GM19025 (cell line): Measurements from ENCODE around the gene HSPA2.
"Not testable (repeated sequence)": the region's sequence is repeated elsewhere in the genome, so short reads cannot be mapped to it uniquely, and the experiment has no call there.

Experiments used
- ATAC-seq: cut with Tn5 transposase; IDR thresholded peaks from one replicate; pipeline ENCODE4 v1.9.1; 2021; ENCODE audit warnings: mild to moderate bottlenecking, low read depth, moderate library complexity; ENCODE audit not compliant: unreplicated experiment

HSPA2 gene

GRCh38 chr14:64554556-64554955 lies 14.0 kb downstream of the HSPA2 start:
- no peak for ATAC-seq

DNA sequence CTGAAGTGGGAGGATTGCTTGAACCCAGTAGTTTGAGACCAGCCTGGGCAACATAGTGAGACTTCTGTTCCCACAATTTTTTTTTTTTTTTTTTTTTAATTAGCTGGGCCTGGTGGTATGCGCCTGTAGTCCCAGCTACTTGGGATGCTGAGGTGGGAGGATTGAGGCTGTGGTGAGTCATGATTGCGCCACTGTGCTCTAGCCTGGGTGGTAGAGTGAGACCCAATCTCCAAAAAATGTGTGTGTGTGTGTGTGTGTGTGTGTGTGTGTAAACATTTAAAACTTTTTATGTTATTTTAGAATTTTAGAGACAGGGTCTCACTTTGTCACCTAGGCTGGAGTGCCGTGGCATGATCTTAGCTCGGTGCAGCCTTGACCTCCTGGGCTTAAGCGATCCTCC lies 16.0 kb downstream of the HSPA2 start:
- no peak for ATAC-seq

DNA sequence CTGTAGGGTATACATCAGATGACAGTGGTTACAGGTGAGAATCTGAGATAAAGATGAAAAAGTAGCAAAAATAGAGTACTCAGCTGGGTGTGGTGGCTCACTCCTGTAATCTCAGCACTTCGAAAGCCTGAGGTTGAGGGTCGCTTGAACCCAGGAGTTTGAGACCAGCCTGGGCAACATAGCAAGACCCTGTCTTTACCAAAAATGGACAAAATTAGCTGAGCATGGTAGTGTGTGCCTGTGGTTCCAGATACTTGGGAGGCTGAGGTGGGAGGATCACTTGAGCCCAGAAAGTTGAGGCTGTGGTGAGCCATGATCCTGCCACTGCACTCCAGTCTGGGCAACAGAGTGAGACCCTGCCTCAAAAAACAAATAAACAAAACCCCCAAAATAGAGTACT lies 17.7 kb downstream of the HSPA2 start:
- not testable (repeated sequence) for ATAC-seq

DNA sequence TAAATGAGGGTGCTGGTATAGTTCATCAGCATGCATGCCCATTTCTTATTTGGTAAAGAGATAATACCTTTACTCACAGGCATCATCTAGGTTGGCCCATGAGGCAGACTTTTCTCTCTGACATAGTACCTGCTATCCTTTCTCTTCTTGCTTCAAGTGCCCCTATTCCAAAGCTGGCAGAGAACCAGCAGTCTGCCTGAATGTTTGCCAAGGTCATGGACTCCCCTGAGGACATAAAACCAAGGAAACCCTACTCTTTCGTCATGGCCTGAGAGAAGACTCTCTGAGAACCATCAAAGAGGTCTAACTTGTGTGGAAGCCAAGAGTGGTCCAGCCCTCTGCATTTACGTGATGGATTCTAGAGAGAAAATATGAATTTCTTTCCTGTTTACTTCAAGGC lies 21.1 kb downstream of the HSPA2 start:
- no peak for ATAC-seq

GRCh38 chr14:64562436-64562835 lies 21.9 kb downstream of the HSPA2 start:
- ATAC-seq: no peak

DNA sequence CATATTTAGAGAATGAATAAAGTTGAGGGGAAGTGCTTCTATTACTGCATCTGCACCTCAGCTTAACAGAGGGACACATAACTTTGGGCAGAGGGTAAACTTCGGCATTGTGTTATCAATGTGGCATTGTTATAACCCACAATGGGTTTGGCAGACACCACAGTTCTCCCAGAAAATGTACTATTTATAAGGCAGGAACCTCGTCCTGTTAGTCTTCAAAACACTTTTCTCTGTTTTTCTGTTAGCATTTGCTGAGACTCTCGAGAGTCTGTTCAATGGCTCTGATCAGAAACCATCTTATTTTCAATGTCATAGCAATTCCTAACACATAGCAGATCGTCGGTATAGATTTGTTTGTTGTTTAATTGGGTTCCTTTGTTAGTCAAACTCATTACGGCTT lies 23.2 kb downstream of the HSPA2 start:
- no peak for ATAC-seq

- no peak for ATAC-seq
Observed at GRCh38 chr14:64566651-64567122, 26.1 kb downstream of the HSPA2 start.

- ATAC-seq: no peak
Observed at GRCh38 chr14:64569138-64569631, 28.6 kb downstream of the HSPA2 start.

GRCh38 chr14:64569646-64570045 lies 29.1 kb downstream of the HSPA2 start:
- not testable (repeated sequence) for ATAC-seq

DNA sequence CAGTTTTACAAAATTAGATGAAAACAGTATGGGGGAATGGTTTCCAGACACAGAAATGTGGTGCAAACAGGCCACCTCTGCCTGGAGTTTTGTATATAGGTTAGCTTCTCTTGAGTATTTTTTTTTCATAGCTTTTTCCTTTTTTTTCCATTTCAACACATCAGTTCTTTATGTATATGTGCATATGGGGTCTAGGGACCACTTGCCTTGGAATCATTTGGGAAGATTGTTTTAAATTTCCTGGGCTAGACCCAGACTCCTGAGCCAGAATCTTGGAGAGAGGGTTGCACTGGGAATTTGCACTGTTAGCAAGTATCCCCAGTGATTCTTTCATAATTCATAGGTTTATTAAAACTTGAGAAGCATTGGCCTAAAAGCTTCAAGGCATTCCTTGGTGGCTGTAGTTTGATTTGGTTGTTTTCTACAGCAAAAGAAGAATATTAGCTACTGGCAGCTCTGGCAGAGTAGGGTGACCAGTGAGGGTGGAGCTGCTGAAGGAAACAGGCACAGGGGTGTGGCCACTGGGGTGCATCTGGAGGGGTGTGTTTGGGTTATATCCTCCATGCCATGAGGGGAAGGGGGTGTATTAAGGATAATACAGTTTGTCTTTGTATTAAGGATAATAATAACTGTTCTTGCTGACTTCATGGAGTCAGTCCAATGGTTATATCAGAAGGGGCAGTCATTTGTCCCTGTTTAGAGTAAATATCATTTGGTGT lies 32.0 kb downstream of the HSPA2 start:
- no peak for ATAC-seq

DNA sequence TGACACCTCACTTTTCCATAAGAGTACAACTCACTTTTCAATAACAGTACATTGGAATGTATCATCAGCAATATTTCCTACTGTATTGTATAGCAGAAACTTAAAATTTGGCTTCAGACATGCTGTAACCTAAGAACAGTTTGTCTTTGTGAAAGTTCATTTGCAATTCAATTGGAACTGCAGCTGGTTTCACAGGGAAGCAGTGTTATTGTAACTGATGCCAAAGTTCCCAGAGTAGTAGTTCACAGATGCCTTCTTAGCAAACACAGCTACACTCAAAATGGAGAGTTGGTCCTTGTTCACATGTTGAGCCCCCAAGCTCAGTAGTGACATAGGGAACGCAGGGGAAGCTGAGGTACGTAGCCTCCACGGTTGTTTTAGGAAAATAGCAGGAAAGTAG lies 32.6 kb downstream of the HSPA2 start:
- ATAC-seq: no peak

- no peak for ATAC-seq
Observed at GRCh38 chr14:64574371-64575107, 34.0 kb downstream of the HSPA2 start.

GRCh38 chr14:64577211-64577610 lies 36.7 kb downstream of the HSPA2 start:
- ATAC-seq: no peak

DNA sequence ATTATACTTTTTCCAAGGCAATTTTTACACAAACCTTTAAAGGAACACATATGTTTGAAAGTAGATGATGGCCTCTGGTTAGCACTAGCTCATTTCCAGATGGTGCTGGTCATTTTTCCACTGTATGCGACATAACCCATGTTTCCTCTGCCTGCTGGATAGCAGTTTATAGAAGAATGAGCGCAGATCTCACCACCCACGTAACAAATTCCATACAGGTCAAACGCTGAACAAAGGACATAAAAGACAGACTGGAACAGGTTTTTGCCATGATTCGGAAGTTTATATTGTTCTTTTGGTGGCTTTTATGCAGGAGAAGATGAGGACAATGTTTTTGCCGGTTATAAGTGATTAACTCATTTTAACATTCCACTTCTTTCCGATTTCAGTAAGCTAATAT lies 39.9 kb downstream of the HSPA2 start:
- ATAC-seq: no peak

DNA sequence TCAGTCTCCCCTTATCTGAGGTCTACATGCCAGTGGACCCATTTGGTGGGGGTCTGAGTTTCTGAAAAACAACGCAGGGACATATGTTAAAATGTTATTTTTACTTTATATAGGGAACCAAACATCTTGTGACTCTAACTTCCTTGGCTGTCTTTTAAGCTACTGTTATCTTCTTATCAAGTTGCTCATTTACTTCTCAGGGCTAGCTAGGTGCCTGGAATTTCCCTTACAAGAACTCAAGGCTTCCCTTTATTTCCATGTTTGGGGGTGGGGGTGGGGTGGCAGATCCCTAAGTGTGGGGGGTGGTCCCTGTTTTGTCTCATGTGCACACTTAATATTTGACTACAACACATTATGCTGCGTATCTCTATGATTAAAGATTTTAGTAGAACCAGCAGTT lies 40.8 kb downstream of the HSPA2 start:
- no peak for ATAC-seq

GRCh38 chr14:64581817-64582216 lies 41.3 kb downstream of the HSPA2 start:
- no peak for ATAC-seq

- ATAC-seq: no peak
Observed at GRCh38 chr14:64584190-64584589, 43.6 kb downstream of the HSPA2 start.

- ATAC-seq: no peak
Observed at GRCh38 chr14:64591809-64592208, 51.3 kb downstream of the HSPA2 start.
